Measurements from ENCODE around the gene IGF2BP2. TPM values are rescaled to one million over a fixed set of nuclear protein-coding genes. Genes with fewer than 3 reads are reported as not detected.

The IGF2BP2 gene
- polyA plus RNA-seq, 2 of the 4 experiments (the other 2 are of a cell fraction), result 2.2 to 6.1 TPM

DNA sequence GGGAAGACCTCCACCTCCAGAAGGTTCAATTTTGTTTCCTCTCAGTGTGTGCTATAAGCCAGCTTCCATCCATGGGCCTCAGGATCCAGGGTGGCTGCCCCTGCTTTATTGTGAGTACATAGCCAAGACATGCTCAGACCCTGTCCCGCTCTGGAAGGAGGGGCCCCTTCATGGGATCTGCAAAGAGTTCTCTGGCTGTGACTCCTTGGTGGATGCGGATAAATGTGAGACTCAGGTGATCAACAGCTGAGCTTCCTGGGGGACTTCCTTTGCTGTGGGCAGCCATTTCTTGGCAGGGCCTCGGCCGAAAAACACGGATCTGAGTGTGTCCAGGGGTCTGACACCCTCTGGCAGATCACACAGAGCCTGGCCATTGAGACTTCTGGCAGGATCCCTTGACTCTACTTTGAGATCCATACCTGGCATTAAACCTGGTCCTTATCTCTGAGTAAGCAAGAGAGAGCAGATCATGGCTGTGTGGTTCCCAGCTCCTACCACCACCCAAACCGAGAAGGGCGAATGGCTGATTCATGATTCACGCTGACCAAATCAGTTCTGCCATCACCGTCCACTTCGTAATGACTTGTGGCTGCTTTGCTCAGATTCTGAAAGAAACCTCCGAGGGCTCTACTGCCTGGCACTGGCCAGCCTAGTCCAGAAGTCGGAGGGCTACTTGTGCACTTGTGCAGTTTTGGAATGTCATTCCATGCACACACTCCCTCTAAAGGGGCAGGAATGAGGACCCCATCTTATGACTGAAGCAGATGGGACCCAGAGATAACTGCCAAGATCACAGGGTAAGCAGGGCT, 170.7 kb downstream of the IGF2BP2 start (continued):
- no peak for TF ChIP-seq BCL3 (IDR thresholded peaks at IDR 0.05)

- H3K9me3 ChIP-seq, result no peaks in the 10 kb centered on the region
- H3K27ac ChIP-seq, result no peak overlapping the region
- ATAC-seq, result no peak
- H3K4me1 ChIP-seq, result 0 out of 3 replicates have a peak, but pooled peaks cover 9% of the 10 kb centered on the region
- ChIA-PET CTCF (interaction anchor here (1.1 to 3.9 kb wide), 4 partner anchors 8 to 888 kb away, joined by 4 to 29 read pairs (median 6); no protein-coding TSS in a partner anchor), POLR2A (no interaction called here)
- TF ChIP-seq, protein P1, sequence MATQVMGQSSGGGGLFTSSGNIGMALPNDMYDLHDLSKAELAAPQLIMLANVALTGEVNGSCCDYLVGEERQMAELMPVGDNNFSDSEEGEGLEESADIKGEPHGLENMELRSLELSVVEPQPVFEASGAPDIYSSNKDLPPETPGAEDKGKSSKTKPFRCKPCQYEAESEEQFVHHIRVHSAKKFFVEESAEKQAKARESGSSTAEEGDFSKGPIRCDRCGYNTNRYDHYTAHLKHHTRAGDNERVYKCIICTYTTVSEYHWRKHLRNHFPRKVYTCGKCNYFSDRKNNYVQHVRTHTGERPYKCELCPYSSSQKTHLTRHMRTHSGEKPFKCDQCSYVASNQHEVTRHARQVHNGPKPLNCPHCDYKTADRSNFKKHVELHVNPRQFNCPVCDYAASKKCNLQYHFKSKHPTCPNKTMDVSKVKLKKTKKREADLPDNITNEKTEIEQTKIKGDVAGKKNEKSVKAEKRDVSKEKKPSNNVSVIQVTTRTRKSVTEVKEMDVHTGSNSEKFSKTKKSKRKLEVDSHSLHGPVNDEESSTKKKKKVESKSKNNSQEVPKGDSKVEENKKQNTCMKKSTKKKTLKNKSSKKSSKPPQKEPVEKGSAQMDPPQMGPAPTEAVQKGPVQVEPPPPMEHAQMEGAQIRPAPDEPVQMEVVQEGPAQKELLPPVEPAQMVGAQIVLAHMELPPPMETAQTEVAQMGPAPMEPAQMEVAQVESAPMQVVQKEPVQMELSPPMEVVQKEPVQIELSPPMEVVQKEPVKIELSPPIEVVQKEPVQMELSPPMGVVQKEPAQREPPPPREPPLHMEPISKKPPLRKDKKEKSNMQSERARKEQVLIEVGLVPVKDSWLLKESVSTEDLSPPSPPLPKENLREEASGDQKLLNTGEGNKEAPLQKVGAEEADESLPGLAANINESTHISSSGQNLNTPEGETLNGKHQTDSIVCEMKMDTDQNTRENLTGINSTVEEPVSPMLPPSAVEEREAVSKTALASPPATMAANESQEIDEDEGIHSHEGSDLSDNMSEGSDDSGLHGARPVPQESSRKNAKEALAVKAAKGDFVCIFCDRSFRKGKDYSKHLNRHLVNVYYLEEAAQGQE (IDR thresholded peaks at IDR 0.05), result no peak
- no peak for TF ChIP-seq MAFK (IDR thresholded peaks at IDR 0.05; ENCODE audit: partially characterized antibody)
- no peak for TF ChIP-seq ZNF302 (CRISPR knock-in tag; IDR thresholded peaks at IDR 0.05)
- no peak for TF ChIP-seq ZFP36 (IDR thresholded peaks at IDR 0.05; ENCODE audit: borderline replicate concordance, partially characterized antibody)
- no peak for TF ChIP-seq TFCP2L1 (CRISPR knock-in tag; IDR thresholded peaks at IDR 0.05)
- TF ChIP-seq CEBPB (IDR thresholded peaks at IDR 0.05), result no peak
- no peak for TF ChIP-seq MAZ (IDR thresholded peaks at IDR 0.05; ENCODE audit: borderline replicate concordance, low read depth, low read length)
- TF ChIP-seq SMC3 (IDR thresholded peaks at IDR 0.05), result no peak
- no peak for TF ChIP-seq CHD2 (IDR thresholded peaks at IDR 0.05; ENCODE audit: low read length, partially characterized antibody)
- TF ChIP-seq, protein P2, sequence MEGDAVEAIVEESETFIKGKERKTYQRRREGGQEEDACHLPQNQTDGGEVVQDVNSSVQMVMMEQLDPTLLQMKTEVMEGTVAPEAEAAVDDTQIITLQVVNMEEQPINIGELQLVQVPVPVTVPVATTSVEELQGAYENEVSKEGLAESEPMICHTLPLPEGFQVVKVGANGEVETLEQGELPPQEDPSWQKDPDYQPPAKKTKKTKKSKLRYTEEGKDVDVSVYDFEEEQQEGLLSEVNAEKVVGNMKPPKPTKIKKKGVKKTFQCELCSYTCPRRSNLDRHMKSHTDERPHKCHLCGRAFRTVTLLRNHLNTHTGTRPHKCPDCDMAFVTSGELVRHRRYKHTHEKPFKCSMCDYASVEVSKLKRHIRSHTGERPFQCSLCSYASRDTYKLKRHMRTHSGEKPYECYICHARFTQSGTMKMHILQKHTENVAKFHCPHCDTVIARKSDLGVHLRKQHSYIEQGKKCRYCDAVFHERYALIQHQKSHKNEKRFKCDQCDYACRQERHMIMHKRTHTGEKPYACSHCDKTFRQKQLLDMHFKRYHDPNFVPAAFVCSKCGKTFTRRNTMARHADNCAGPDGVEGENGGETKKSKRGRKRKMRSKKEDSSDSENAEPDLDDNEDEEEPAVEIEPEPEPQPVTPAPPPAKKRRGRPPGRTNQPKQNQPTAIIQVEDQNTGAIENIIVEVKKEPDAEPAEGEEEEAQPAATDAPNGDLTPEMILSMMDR (IDR thresholded peaks at IDR 0.05), result no peak
- TF ChIP-seq, protein P3, sequence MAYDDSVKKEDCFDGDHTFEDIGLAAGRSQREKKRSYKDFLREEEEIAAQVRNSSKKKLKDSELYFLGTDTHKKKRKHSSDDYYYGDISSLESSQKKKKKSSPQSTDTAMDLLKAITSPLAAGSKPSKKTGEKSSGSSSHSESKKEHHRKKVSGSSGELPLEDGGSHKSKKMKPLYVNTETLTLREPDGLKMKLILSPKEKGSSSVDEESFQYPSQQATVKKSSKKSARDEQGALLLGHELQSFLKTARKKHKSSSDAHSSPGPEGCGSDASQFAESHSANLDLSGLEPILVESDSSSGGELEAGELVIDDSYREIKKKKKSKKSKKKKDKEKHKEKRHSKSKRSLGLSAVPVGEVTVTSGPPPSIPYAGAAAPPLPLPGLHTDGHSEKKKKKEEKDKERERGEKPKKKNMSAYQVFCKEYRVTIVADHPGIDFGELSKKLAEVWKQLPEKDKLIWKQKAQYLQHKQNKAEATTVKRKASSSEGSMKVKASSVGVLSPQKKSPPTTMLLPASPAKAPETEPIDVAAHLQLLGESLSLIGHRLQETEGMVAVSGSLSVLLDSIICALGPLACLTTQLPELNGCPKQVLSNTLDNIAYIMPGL (CRISPR knock-in tag; IDR thresholded peaks at IDR 0.05; ENCODE audit: borderline replicate concordance), result no peak
- no peak for TF ChIP-seq NPAS2 (CRISPR knock-in tag; IDR thresholded peaks at IDR 0.05; ENCODE audit: borderline replicate concordance)
- TF ChIP-seq RCOR1 (IDR thresholded peaks at IDR 0.05; ENCODE audit: low read depth, low read length), result no peak
- no peak for TF ChIP-seq PBX3 (IDR thresholded peaks at IDR 0.05)
- no peak for TF ChIP-seq NFE2L2 (conservative IDR thresholded peaks at IDR 0.05; ENCODE audit: low read length)
- no peak for TF ChIP-seq HEYL (CRISPR knock-in tag; IDR thresholded peaks at IDR 0.05)
- TF ChIP-seq FOXS1 (CRISPR knock-in tag; IDR thresholded peaks at IDR 0.05), result no peak
- no peak for TF ChIP-seq RARB (CRISPR knock-in tag; IDR thresholded peaks at IDR 0.05)
- no peak for TF ChIP-seq EHMT2 (IDR thresholded peaks at IDR 0.05; ENCODE audit: low read depth)
- no peak overlapping the region for H3K4me2 ChIP-seq
- no peak overlapping the region for H3K4me3 ChIP-seq
- WGBS (ENCODE audit: missing lambda C conversion rate), result 93% methylated on average over 9 of the region's 9 CpGs
- no peak for FAIRE-seq
- DNase-seq (ENCODE audit: low read depth in 1 of 2, low spot score in 1 of 2), result no peak
These were observed 172.9 kb downstream of the IGF2BP2 start for GRCh38 chr3:185651971-185652370.

All from A549 (cell line).